Activated CD4-positive, alpha-beta memory T cell treated with anti-CD3 and anti-CD28 coated beads, Interleukin-2, amount 10 ng/mL, durations not matched to agents 7 days and 5 days (primary cell): ENCODE measurements around the gene CLRN1. TPM values are rescaled to one million over a fixed set of nuclear protein-coding genes. Genes with fewer than 3 reads are reported as not detected.

Experiments
- CTCF ChIA-PET: fragments of 350-600 bp; sonication (Branson Sonifier 250); formaldehyde crosslinking; loops from one replicate; lab custom pipeline; 2021; ENCODE audit warnings: antibody characterized with exemption, inconsistent platforms; lab: Charles Lee
- POLR2A ChIA-PET: fragments of 350-600 bp; sonication (Branson Sonifier 250); formaldehyde crosslinking; loops from one replicate; lab custom pipeline; 2021; ENCODE audit warnings: antibody characterized with exemption; lab: Charles Lee
- DNase-seq: peaks from one replicate; pipeline ENCODE4 v3.0.0-alpha.2; 2020
- H3K27ac Mint-ChIP-seq: one replicate; pipeline ENCODE4 v1.8.0; 2021; ENCODE audit warnings: mild to moderate bottlenecking, mixed read lengths
- H3K27me3 Mint-ChIP-seq: one replicate; pipeline ENCODE4 v1.8.0; 2021; ENCODE audit warnings: mixed read lengths
- H3K36me3 Mint-ChIP-seq: one replicate; pipeline ENCODE4 v1.8.0; 2021; ENCODE audit warnings: low read depth, mixed read lengths
- H3K4me1 Mint-ChIP-seq: one replicate; pipeline ENCODE4 v1.8.0; 2021; ENCODE audit warnings: mixed read lengths
- H3K4me3 Mint-ChIP-seq: one replicate; pipeline ENCODE4 v1.8.0; 2021; ENCODE audit warnings: mild to moderate bottlenecking, mixed read lengths
- H3K9me3 Mint-ChIP-seq: one replicate; pipeline ENCODE4 v1.8.0; 2021; ENCODE audit warnings: mixed read lengths
- total RNA-seq, 2 experiments: library from RNA; stranded (reverse); gene quantifications; one replicate each; pipeline ENCODE4 v1.2.3, GENCODE V29; 2021

The CLRN1 gene
- total RNA-seq, 2 experiments from 2014 or later = not detected

DNA sequence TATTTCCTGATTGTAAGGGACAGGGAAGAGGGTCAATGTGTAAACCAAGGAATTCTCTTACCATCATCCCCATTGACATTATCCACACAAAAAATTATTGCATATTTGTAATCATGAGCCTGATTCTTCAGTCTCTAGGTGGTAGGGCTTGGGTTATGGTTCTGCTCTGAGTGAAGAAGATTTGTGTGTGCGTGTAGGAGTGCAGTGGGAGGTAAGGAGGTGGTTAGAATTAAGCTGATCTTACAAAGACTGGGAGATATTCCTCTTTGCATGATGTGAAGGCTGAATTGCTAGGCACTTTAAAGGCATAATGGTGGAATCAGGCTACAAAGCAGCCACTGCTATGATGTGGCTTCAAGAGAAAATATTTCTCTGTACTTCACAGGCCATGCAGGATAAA, 44.3 kb downstream of the CLRN1 start:
- Mint-ChIP-seq H3K4me3 (no peak overlapping the region), H3K9me3 (no peaks in the 10 kb centered on the region), H3K27ac (no peak overlapping the region), H3K27me3 (peaks cover 42% of the 10 kb centered on the region), H3K4me1 (peaks cover 8% of the 10 kb centered on the region), H3K36me3 (no peaks in the 10 kb centered on the region)
- no peak for DNase-seq
- ChIA-PET CTCF (no interaction called here), POLR2A (no interaction called here)

GRCh38 chr3:150926328-150926727, 46.2 kb downstream of the CLRN1 start:
- no peak for DNase-seq
- Mint-ChIP-seq H3K36me3 (no peaks in the 10 kb centered on the region), H3K27me3 (peaks cover 33% of the 10 kb centered on the region), H3K9me3 (no peaks in the 10 kb centered on the region), H3K27ac (no peak overlapping the region), H3K4me1 (peaks cover 5% of the 10 kb centered on the region), H3K4me3 (no peak overlapping the region)
- POLR2A ChIA-PET = no interaction called here
- CTCF ChIA-PET = interaction anchor here (1.0 to 2.4 kb wide), 4 partner anchors 8 to 219 kb away, joined by 3 to 11 read pairs (median 4); no protein-coding TSS in a partner anchor

GRCh38 chr3:150925751-150926201, 46.8 kb downstream of the CLRN1 start:
- ChIA-PET CTCF (interaction anchor here (0.8 to 2.4 kb wide), 5 partner anchors 8 to 222 kb away, joined by 3 to 11 read pairs (median 5); no protein-coding TSS in a partner anchor), POLR2A (no interaction called here)
- H3K27me3 Mint-ChIP-seq = peaks cover 28% of the 10 kb centered on the region

DNA sequence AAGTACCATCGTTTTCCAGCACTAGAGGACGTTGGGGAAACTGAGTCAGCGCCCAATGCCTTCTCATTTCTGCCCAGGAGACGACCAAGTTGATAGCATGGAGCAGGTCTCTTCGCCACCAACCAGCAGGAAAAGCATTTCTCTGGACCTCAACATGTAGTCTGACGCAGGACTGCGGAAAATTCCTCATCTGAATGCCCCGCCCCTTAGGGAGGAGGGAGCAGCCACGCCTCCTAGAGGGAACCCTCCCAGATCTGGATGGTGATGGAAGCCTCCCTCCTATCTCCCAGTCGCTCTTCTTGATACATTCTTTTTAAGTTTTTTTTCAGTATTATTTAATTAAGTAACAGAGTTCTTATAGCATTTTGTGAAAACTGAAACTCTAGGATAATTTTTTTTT, 49.9 kb downstream of the CLRN1 start:
- H3K4me3 Mint-ChIP-seq = no peak overlapping the region
- H3K9me3 Mint-ChIP-seq = no peaks in the 10 kb centered on the region
- H3K27me3 Mint-ChIP-seq = peaks cover 28% of the 10 kb centered on the region
- H3K36me3 Mint-ChIP-seq = no peaks in the 10 kb centered on the region
- no peak for DNase-seq
- H3K27ac Mint-ChIP-seq = no peak overlapping the region
- POLR2A ChIA-PET = no interaction called here
- CTCF ChIA-PET = no interaction called here
- peaks cover 5% of the 10 kb centered on the region for H3K4me1 Mint-ChIP-seq

More at GRCh38 chr3:150925751-150926201, 46.8 kb downstream of the CLRN1 start:
- H3K36me3 Mint-ChIP-seq = no peaks in the 10 kb centered on the region
- no peak overlapping the region for H3K4me3 Mint-ChIP-seq
- peaks cover 5% of the 10 kb centered on the region for H3K4me1 Mint-ChIP-seq
- H3K9me3 Mint-ChIP-seq = no peaks in the 10 kb centered on the region
- DNase-seq = peak; percentile 57
- no peak overlapping the region for H3K27ac Mint-ChIP-seq

- Mint-ChIP-seq H3K9me3 (no peaks in the 10 kb centered on the region), H3K27me3 (peaks cover 24% of the 10 kb centered on the region), H3K4me1 (peaks cover 5% of the 10 kb centered on the region), H3K4me3 (no peak overlapping the region), H3K27ac (no peak overlapping the region), H3K36me3 (no peaks in the 10 kb centered on the region)
- ChIA-PET POLR2A (no interaction called here), CTCF (no interaction called here)
- no peak for DNase-seq
Observed at GRCh38 chr3:150921209-150921608, 51.3 kb downstream of the CLRN1 start.

- Mint-ChIP-seq H3K27me3 (peaks cover 19% of the 10 kb centered on the region), H3K4me3 (no peak overlapping the region), H3K9me3 (no peaks in the 10 kb centered on the region), H3K4me1 (no peaks in the 10 kb centered on the region), H3K27ac (no peak overlapping the region), H3K36me3 (no peaks in the 10 kb centered on the region)
- no peak for DNase-seq
- ChIA-PET CTCF (no interaction called here), POLR2A (no interaction called here)
Observed at GRCh38 chr3:150920236-150920635, 52.3 kb downstream of the CLRN1 start.

- CTCF ChIA-PET = no interaction called here
- peaks cover 20% of the 10 kb centered on the region for H3K27me3 Mint-ChIP-seq
Observed at GRCh38 chr3:150917951-150918350, 54.6 kb downstream of the CLRN1 start.

GRCh38 chr3:150913133-150913922, 59.2 kb downstream of the CLRN1 start:
- H3K4me1 Mint-ChIP-seq = peaks cover 2% of the 10 kb centered on the region
- DNase-seq = no peak
- H3K27me3 Mint-ChIP-seq = peaks cover 23% of the 10 kb centered on the region
- H3K27ac Mint-ChIP-seq = no peak overlapping the region
- CTCF ChIA-PET = no interaction called here
- H3K36me3 Mint-ChIP-seq = no peaks in the 10 kb centered on the region
- no peak overlapping the region for H3K4me3 Mint-ChIP-seq
- no peaks in the 10 kb centered on the region for H3K9me3 Mint-ChIP-seq
- POLR2A ChIA-PET = no interaction called here

More at GRCh38 chr3:150917951-150918350, 54.6 kb downstream of the CLRN1 start:
- Mint-ChIP-seq H3K36me3 (no peaks in the 10 kb centered on the region), H3K4me1 (no peaks in the 10 kb centered on the region), H3K4me3 (no peak overlapping the region), H3K9me3 (no peaks in the 10 kb centered on the region), H3K27ac (no peak overlapping the region)
- POLR2A ChIA-PET = no interaction called here
- no peak for DNase-seq

- Mint-ChIP-seq H3K4me1 (peaks cover 2% of the 10 kb centered on the region), H3K9me3 (no peaks in the 10 kb centered on the region), H3K27me3 (peaks cover 31% of the 10 kb centered on the region), H3K36me3 (no peaks in the 10 kb centered on the region), H3K4me3 (no peak overlapping the region), H3K27ac (no peak overlapping the region)
- CTCF ChIA-PET = no interaction called here
- DNase-seq = no peak
- POLR2A ChIA-PET = no interaction called here
Observed at GRCh38 chr3:150912501-150912900, 60.0 kb downstream of the CLRN1 start.

DNA sequence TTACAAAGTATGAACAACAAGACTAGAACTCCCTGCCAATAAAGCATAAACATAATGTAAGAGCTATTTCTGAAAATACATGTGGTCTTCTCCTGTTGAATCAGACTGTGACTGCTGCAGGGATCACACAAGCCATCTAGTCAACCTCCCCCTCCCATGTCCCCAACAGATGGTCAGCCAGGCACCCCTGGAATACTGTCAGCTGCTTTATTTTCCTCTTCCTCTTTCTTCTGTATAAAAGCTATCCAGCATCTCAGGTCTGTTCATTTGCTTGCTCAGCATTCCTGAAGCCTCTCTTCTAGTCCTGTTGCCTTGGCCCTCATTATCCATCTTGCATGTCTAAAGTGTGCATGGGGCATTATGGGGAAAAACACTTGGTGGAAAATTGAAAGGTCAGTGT, 60.8 kb downstream of the CLRN1 start:
- CTCF ChIA-PET = no interaction called here
- peaks cover 2% of the 10 kb centered on the region for H3K4me1 Mint-ChIP-seq
- POLR2A ChIA-PET = no interaction called here

GRCh38 chr3:150906461-150906860, 66.1 kb downstream of the CLRN1 start:
- Mint-ChIP-seq H3K4me3 (no peak overlapping the region), H3K4me1 (no peaks in the 10 kb centered on the region), H3K9me3 (no peaks in the 10 kb centered on the region), H3K27me3 (peaks cover 53% of the 10 kb centered on the region), H3K36me3 (no peaks in the 10 kb centered on the region), H3K27ac (no peak overlapping the region)
- DNase-seq = no peak
- ChIA-PET CTCF (no interaction called here), POLR2A (no interaction called here)

More for the DNA sequence above, 60.8 kb downstream of the CLRN1 start:
- no peaks in the 10 kb centered on the region for H3K36me3 Mint-ChIP-seq
- H3K4me3 Mint-ChIP-seq = no peak overlapping the region
- H3K27ac Mint-ChIP-seq = no peak overlapping the region
- H3K9me3 Mint-ChIP-seq = no peaks in the 10 kb centered on the region
- no peak for DNase-seq
- peaks cover 36% of the 10 kb centered on the region for H3K27me3 Mint-ChIP-seq

- CTCF ChIA-PET = no interaction called here
- H3K4me3 Mint-ChIP-seq = no peak overlapping the region
- DNase-seq = no peak
- no peaks in the 10 kb centered on the region for H3K9me3 Mint-ChIP-seq
- H3K36me3 Mint-ChIP-seq = no peaks in the 10 kb centered on the region
- H3K27me3 Mint-ChIP-seq = peaks cover 50% of the 10 kb centered on the region
- H3K27ac Mint-ChIP-seq = no peak overlapping the region
- H3K4me1 Mint-ChIP-seq = no peaks in the 10 kb centered on the region
- POLR2A ChIA-PET = no interaction called here
Observed at GRCh38 chr3:150905746-150906145, 66.8 kb downstream of the CLRN1 start.

GRCh38 chr3:150905339-150905738, 67.2 kb downstream of the CLRN1 start, which contains the start of gene MINDY4B:
MINDY4B (minus strand) TSS chr3:150905439; CDS start chr3:150905439, 0 bp downstream.
- ChIA-PET CTCF (no interaction called here), POLR2A (no interaction called here)
- no peaks in the 10 kb centered on the region for H3K9me3 Mint-ChIP-seq
- H3K4me1 Mint-ChIP-seq = no peaks in the 10 kb centered on the region
- no peak within 1 kb of the TSS for H3K27ac Mint-ChIP-seq
- H3K4me3 Mint-ChIP-seq = no peak within 1 kb of the TSS
- no peaks in the 10 kb centered on the region for H3K36me3 Mint-ChIP-seq
- H3K27me3 Mint-ChIP-seq = peaks cover 46% of the 10 kb centered on the region
- no peak for DNase-seq

DNA sequence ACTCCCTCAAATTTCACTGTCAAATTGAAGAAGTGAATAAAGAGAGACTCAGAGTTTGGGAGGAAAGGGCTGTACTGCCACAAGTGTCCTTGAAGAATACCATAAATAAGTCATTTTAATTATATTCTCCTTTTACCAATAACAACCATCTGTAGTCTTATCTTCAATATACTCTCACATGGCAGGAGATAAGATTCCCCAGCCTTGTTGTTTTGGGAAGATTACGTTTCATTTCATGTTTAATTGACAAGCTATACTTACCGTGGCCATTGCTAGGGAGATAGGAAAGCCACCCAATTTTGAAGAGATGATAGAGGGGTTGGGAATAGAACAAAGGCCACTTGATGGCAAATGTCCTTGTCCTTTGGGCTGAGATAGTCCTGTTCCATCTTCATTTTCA, 69.5 kb downstream of the CLRN1 start:
- no peak overlapping the region for H3K4me3 Mint-ChIP-seq

More for the DNA sequence above, 69.5 kb downstream of the CLRN1 start:
- no peaks in the 10 kb centered on the region for H3K4me1 Mint-ChIP-seq
- ChIA-PET CTCF (no interaction called here), POLR2A (no interaction called here)
- no peak overlapping the region for H3K27ac Mint-ChIP-seq
- H3K9me3 Mint-ChIP-seq = no peaks in the 10 kb centered on the region
- H3K36me3 Mint-ChIP-seq = no peaks in the 10 kb centered on the region
- H3K27me3 Mint-ChIP-seq = peaks cover 42% of the 10 kb centered on the region
- DNase-seq = no peak
